IMR-90 (cell line): ENCODE measurements around the gene C1QTNF8. TPM values are rescaled to one million over a fixed set of nuclear protein-coding genes. Genes with fewer than 3 reads are reported as not detected.

Source experiments
- ATAC-seq: fragments of 200-7000 bp; cut with Tn5 transposase; 2 replicates; pipeline ENCODE4 v1.9.1; 2020; ENCODE audit warnings: low read depth, mild to moderate bottlenecking, moderate library complexity
- BruUV-seq: library from RNA; stranded (reverse); fragments of 400-500 nt; replicated peaks from 2 replicates; lab custom pipeline; 2021; lab: Mats Ljungman, UMichigan
- CTCF ChIA-PET: fragments of 300-600 bp; formaldehyde crosslinking; extraction: SDS; loops from one replicate; lab custom pipeline; 2021; ENCODE audit warnings: antibody characterized with exemption; lab: Yijun Ruan, JAX
- POLR2A ChIA-PET: fragments of 300-600 bp; sonication (Branson Sonifier 250); formaldehyde crosslinking; loops from one replicate; lab custom pipeline; 2022; ENCODE audit warnings: antibody characterized with exemption; ENCODE audit not compliant: unreplicated experiment; lab: Charles Lee
- DNase-seq: peaks from one replicate; pipeline ENCODE4 v3.0.0; 2013
- H2AFZ ChIP-seq: replicated peaks from 2 replicates; pipeline ENCODE3; 2013; ENCODE audit warnings: low read length, mild to moderate bottlenecking; ENCODE audit not compliant: poor library complexity
- H2AK5ac ChIP-seq: 2 replicates; pipeline ENCODE4 v1.6.1; 2013; ENCODE audit warnings: low read depth, low read length, inconsistent platforms
- H2AK9ac ChIP-seq: replicated peaks from 2 replicates; pipeline ENCODE3; 2013; ENCODE audit warnings: mild to moderate bottlenecking, low read depth, low read length, moderate library complexity; ENCODE audit not compliant: poor library complexity
- H2BK120ac ChIP-seq: 2 replicates; pipeline ENCODE4 v1.6.1; 2013; ENCODE audit warnings: low read depth, low read length, inconsistent platforms
- H2BK15ac ChIP-seq: 3 replicates; pipeline ENCODE4 v1.6.1; 2013; ENCODE audit warnings: low read depth, low read length, inconsistent platforms
- H2BK20ac ChIP-seq: 2 replicates; pipeline ENCODE4 v1.6.1; 2013; ENCODE audit warnings: low read depth, mild to moderate bottlenecking, inconsistent platforms, low read length, moderate library complexity
- H2BK5ac ChIP-seq: 2 replicates; pipeline ENCODE4 v1.6.1; 2013; ENCODE audit warnings: mild to moderate bottlenecking, low read depth, low read length, inconsistent platforms; ENCODE audit not compliant: poor library complexity, severe bottlenecking
- H3K14ac ChIP-seq: replicated peaks from 2 replicates; pipeline ENCODE4 v1.6.1; 2013; ENCODE audit warnings: low read depth, low read length, inconsistent platforms
- H3K18ac ChIP-seq: 2 replicates; pipeline ENCODE4 v1.6.1; 2013; ENCODE audit warnings: low read depth, low read length, control low read depth
- H3K23ac ChIP-seq: 2 replicates; pipeline ENCODE4 v1.6.1; 2013; ENCODE audit warnings: low read depth, low read length, inconsistent platforms
- H3K27ac ChIP-seq: 2 replicates; pipeline ENCODE4 v1.5.1; 2013; ENCODE audit warnings: mild to moderate bottlenecking, control low read depth, low read length; ENCODE audit not compliant: insufficient read depth
- H3K27me3 ChIP-seq: 2 replicates; pipeline ENCODE4 v1.6.1; 2013; ENCODE audit warnings: low read length; ENCODE audit not compliant: control insufficient read depth, insufficient read depth
- H3K36me3 ChIP-seq: 2 replicates; pipeline ENCODE4 v1.6.1; 2013; ENCODE audit warnings: low read length, mixed read lengths; ENCODE audit not compliant: control insufficient read depth, insufficient read depth
- H3K4ac ChIP-seq: 2 replicates; pipeline ENCODE4 v1.6.1; 2013; ENCODE audit warnings: low read depth, low read length, inconsistent platforms
- H3K4me1 ChIP-seq: 2 replicates; pipeline ENCODE4 v1.6.1; 2013; ENCODE audit warnings: low read length, mixed read lengths; ENCODE audit not compliant: control insufficient read depth, insufficient read depth
- H3K4me2 ChIP-seq: 2 replicates; pipeline ENCODE4 v1.6.1; 2013; ENCODE audit warnings: low read depth, mild to moderate bottlenecking, control low read depth, low read length, moderate library complexity
- H3K4me3 ChIP-seq: 2 replicates; pipeline ENCODE4 v1.5.1; 2013; ENCODE audit warnings: low read depth, mild to moderate bottlenecking, control low read depth, low read length, moderate library complexity; ENCODE audit not compliant: insufficient read depth
- H3K56ac ChIP-seq: 2 replicates; pipeline ENCODE4 v1.6.1; 2013; ENCODE audit warnings: low read length, inconsistent platforms; ENCODE audit not compliant: insufficient read depth; ENCODE audit errors: extremely low read depth
- H3K79me1 ChIP-seq, 2 experiments: 2 replicates each; pipeline ENCODE4 v1.6.1; 2013; ENCODE audit warnings: low read length in 2 of 2, inconsistent platforms in 1 of 2, low read depth in 1 of 2
- H3K9ac ChIP-seq: 2 replicates; pipeline ENCODE4 v1.6.1; 2013; ENCODE audit warnings: low read depth, low read length, control low read depth
- H3K9me1 ChIP-seq: 2 replicates; pipeline ENCODE4 v1.6.1; 2013; ENCODE audit warnings: low read length, inconsistent platforms; ENCODE audit not compliant: insufficient read depth
- H3K9me3 ChIP-seq: 2 replicates; pipeline ENCODE4 v1.6.1; 2013; ENCODE audit warnings: low read length; ENCODE audit not compliant: control insufficient read depth, insufficient read depth
- H4K20me1 ChIP-seq: 2 replicates; pipeline ENCODE4 v1.6.1; 2013; ENCODE audit warnings: low read length, inconsistent platforms; ENCODE audit not compliant: insufficient read depth
- H4K5ac ChIP-seq: 2 replicates; pipeline ENCODE4 v1.6.1; 2013; ENCODE audit warnings: mild to moderate bottlenecking, low read depth, low read length, control low read depth
- H4K8ac ChIP-seq, 2 experiments: 2 replicates each; pipeline ENCODE4 v1.6.1; 2013; ENCODE audit warnings: low read depth in 2 of 2, low read length in 2 of 2, control low read depth in 1 of 2, inconsistent platforms in 1 of 2
- H4K91ac ChIP-seq: 2 replicates; pipeline ENCODE4 v1.6.1; 2013; ENCODE audit warnings: low read depth, low read length, inconsistent platforms; ENCODE audit not compliant: insufficient read depth
- BHLHE40 ChIP-seq: fragments of 150-350 bp; IDR thresholded peaks from 2 replicates; pipeline ENCODE4 v1.6.1; 2016; ENCODE audit warnings: mild to moderate bottlenecking, low read depth, low read length
- CEBPB ChIP-seq: IDR thresholded peaks from 2 replicates; pipeline ENCODE4 v1.6.1; 2012; ENCODE audit warnings: low read depth, low read length, improper control_type of control experiment
- CHD1 ChIP-seq: IDR thresholded peaks from 2 replicates; pipeline ENCODE4 v1.6.1; 2012; ENCODE audit warnings: low read depth, low read length, improper control_type of control experiment
- FOS ChIP-seq: fragments of 150-350 bp; IDR thresholded peaks from 2 replicates; pipeline ENCODE4 v1.6.1; 2016; ENCODE audit warnings: low read depth, low read length
- MAFK ChIP-seq: IDR thresholded peaks from 2 replicates; pipeline ENCODE4 v1.6.1; 2012; ENCODE audit warnings: low read depth, low read length, improper control_type of control experiment
- MXI1 ChIP-seq: IDR thresholded peaks from 2 replicates; pipeline ENCODE4 v1.6.1; 2012; ENCODE audit warnings: low read depth, mild to moderate bottlenecking, low read length, moderate library complexity, borderline replicate concordance
- POLR2A ChIP-seq: IDR thresholded peaks from 2 replicates; pipeline ENCODE4 v1.6.1; 2012; ENCODE audit warnings: mild to moderate bottlenecking, low read depth, low read length
- RAD21 ChIP-seq: IDR thresholded peaks from 2 replicates; pipeline ENCODE4 v1.6.1; 2012; ENCODE audit warnings: low read length, improper control_type of control experiment
- RCOR1 ChIP-seq: IDR thresholded peaks from 2 replicates; pipeline ENCODE4 v1.6.1; 2012; ENCODE audit warnings: mild to moderate bottlenecking, low read length, improper control_type of control experiment; ENCODE audit not compliant: insufficient replicate concordance
- RFX5 ChIP-seq: IDR thresholded peaks from 2 replicates; pipeline ENCODE4 v1.8.0; 2012; ENCODE audit warnings: low read depth, mild to moderate bottlenecking, low read length, moderate library complexity
- SMC3 ChIP-seq: fragments of 150-350 bp; IDR thresholded peaks from 2 replicates; pipeline ENCODE4 v1.6.1; 2016; ENCODE audit warnings: low read depth, mild to moderate bottlenecking, antibody characterized with exemption, low read length, moderate library complexity
- WGBS, 2 experiments: methylation state at CpG; one replicate each; pipeline versions ENCODE4 v1.1.5 to v1.1.7; 2013; ENCODE audit warnings: missing lambda C conversion rate in 2 of 2; ENCODE audit not compliant: insufficient read length in 1 of 2; ENCODE audit errors: extremely low coverage in 2 of 2; 5-methylcytosine and 5-hydroxymethylcytosine counted together
- dilution Hi-C: fragments of 300-500 bp; cut with HindIII; formaldehyde crosslinking; loops from one replicate; pipeline ENCODE4 v1.14.3; 2018; ENCODE audit warnings: low sequenced_read_pairs; ENCODE audit not compliant: unreplicated experiment
- in situ Hi-C: fragments of 300-500 bp; cut with MboI; formaldehyde crosslinking; loops from 3 replicates; pipeline ENCODE4 v1.14.3; 2019; ENCODE audit warnings: low sequenced_read_pairs, inconsistent platforms, mixed read lengths
- intact Hi-C: fragments of 100-400 bp; cut with micrococcal nuclease; formaldehyde crosslinking; loops from 2 replicates; pipeline ENCODE4 v1.10.0; 2022
- polyA plus RNA-seq, 3 experiments: library from polyadenylated mRNA; depleted of rRNA; stranded (reverse); fragments of >200 nt; gene quantifications; 2 replicates each; pipeline ENCODE4 v1.2.3, GENCODE V29; 2012; ENCODE audit warnings: low replicate concordance in 1 of 3
- total RNA-seq: library from RNA; depleted of rRNA; stranded (reverse); fragments of >200 nt; gene quantifications from 2 replicates; pipeline ENCODE4 v1.2.3, GENCODE V29; 2012
- TF ChIP-seq, protein P1 (sequence below): fragments of 150-350 bp; IDR thresholded peaks from 2 replicates; pipeline ENCODE4 v1.6.1; 2017; ENCODE audit warnings: mild to moderate bottlenecking, antibody characterized with exemption, low read length, low read depth

The C1QTNF8 gene
- total and polyA plus RNA-seq, 2 of the 4 experiments (the other 2 are of a cell fraction), result not detected

DNA sequence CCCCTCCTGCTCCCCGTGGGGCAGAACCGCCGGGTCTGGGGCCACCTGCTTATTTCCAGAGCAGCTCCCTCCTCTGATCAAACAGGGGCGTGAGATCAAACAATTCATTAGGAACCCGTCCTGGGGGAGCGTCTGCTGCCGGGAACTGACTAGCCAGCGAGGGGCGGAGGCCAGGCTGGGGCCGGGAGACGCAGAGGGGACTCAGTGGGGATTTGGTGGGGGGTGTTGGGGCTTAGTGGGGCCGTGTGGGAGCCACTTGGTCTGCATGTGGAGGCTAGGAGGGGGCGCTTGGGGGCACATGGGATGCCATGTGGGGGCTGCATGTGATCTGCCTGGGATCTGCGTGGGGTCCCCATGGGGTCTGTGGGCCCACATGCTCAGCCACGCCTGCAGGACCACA is 36.4 kb upstream of the C1QTNF8 start:
- no TSS peak for BruUV-seq
- H2BK20ac ChIP-seq, result no peak overlapping the region
- dilution Hi-C loops, result no loop called here

More for the DNA sequence above, 36.4 kb upstream of the C1QTNF8 start:
- DNase-seq (no peak), ATAC-seq (no peak)
- no peaks in the 10 kb centered on the region for H3K4me1 ChIP-seq
- H3K4me2 ChIP-seq, result no peak overlapping the region
- H3K9me3 ChIP-seq, result no peaks in the 10 kb centered on the region
- no peaks in the 10 kb centered on the region for H4K20me1 ChIP-seq
- H3K79me1 ChIP-seq, result no peaks in the 10 kb centered on the region
- H2BK120ac ChIP-seq, result no peak overlapping the region
- peaks cover 14% of the 10 kb centered on the region; the same call in 1 of the 2 replicates for H3K27me3 ChIP-seq
- no peak overlapping the region for H3K4ac ChIP-seq
- H3K36me3 ChIP-seq, result no peaks in the 10 kb centered on the region
- H3K23ac ChIP-seq, result no peak overlapping the region
- no CpG with 5 or more reads among the region's 15 CpGs for WGBS, 2 experiments
- H4K8ac ChIP-seq, result no peak overlapping the region
- H3K4me3 ChIP-seq, result no peak overlapping the region
- intact Hi-C loops, result no loop called here
- H3K18ac ChIP-seq, result no peak overlapping the region
- H2BK5ac ChIP-seq, result no peak overlapping the region
- no peak overlapping the region for H4K5ac ChIP-seq
- H3K14ac ChIP-seq, result no peak overlapping the region
- no peaks in the 10 kb centered on the region for H3K9me1 ChIP-seq
- no peak overlapping the region for H2BK15ac ChIP-seq
- TF ChIP-seq POLR2A, result no peak
- no peak for TF ChIP-seq MAFK
- no peak for TF ChIP-seq RFX5
- TF ChIP-seq, protein P1, sequence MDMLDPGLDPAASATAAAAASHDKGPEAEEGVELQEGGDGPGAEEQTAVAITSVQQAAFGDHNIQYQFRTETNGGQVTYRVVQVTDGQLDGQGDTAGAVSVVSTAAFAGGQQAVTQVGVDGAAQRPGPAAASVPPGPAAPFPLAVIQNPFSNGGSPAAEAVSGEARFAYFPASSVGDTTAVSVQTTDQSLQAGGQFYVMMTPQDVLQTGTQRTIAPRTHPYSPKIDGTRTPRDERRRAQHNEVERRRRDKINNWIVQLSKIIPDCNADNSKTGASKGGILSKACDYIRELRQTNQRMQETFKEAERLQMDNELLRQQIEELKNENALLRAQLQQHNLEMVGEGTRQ, result no peak
- no peak for TF ChIP-seq RAD21
- TF ChIP-seq CEBPB, result no peak
- no peak for TF ChIP-seq FOS
- no peak for TF ChIP-seq BHLHE40
- TF ChIP-seq SMC3, result no peak
- TF ChIP-seq MXI1, result no peak
- TF ChIP-seq CHD1, result no peak
- no peak for TF ChIP-seq RCOR1
- ChIA-PET POLR2A (no interaction called here), CTCF (no interaction called here)
- peak overlapping the region; percentile 3 for H2AFZ ChIP-seq
- no peak overlapping the region for H2AK5ac ChIP-seq
- H3K27ac ChIP-seq, result no peak overlapping the region
- H2AK9ac ChIP-seq, result no peak overlapping the region
- H4K91ac ChIP-seq, result no peak overlapping the region
- no peak overlapping the region for H3K9ac ChIP-seq
- in situ Hi-C loops, result no loop called here
- no peak overlapping the region for H3K56ac ChIP-seq
